SK-N-DZ (cell line): Measurements from ENCODE around the gene THYN1. TPM values are rescaled to one million over a fixed set of nuclear protein-coding genes. Genes with fewer than 3 reads are reported as not detected.
A peak's percentile ranks its signal among the peaks of the same experiment; 100 is the strongest.
"Not testable (repeated sequence)": the region's sequence is repeated elsewhere in the genome, so short reads cannot be mapped to it uniquely, and the experiment has no call there.

Source experiments
- DNase-seq: peaks from one replicate; pipeline ENCODE4 v3.0.0-alpha.2; 2015; ENCODE audit warnings: low spot score
- polyA plus RNA-seq, 2 experiments: library from polyadenylated mRNA; depleted of rRNA; stranded (reverse); fragments of >200 nt; gene quantifications; 2 replicates each; pipeline ENCODE4 v1.2.3, GENCODE V29; 2014

The THYN1 gene
- polyA plus RNA-seq (2014; cell fraction: cytosol; rRNA removed) = 83.2 and 96.3 TPM in 2 replicates
- polyA plus RNA-seq (2014; cell fraction: nucleus; rRNA removed) = 77.0 and 89.1 TPM in 2 replicates

DNA sequence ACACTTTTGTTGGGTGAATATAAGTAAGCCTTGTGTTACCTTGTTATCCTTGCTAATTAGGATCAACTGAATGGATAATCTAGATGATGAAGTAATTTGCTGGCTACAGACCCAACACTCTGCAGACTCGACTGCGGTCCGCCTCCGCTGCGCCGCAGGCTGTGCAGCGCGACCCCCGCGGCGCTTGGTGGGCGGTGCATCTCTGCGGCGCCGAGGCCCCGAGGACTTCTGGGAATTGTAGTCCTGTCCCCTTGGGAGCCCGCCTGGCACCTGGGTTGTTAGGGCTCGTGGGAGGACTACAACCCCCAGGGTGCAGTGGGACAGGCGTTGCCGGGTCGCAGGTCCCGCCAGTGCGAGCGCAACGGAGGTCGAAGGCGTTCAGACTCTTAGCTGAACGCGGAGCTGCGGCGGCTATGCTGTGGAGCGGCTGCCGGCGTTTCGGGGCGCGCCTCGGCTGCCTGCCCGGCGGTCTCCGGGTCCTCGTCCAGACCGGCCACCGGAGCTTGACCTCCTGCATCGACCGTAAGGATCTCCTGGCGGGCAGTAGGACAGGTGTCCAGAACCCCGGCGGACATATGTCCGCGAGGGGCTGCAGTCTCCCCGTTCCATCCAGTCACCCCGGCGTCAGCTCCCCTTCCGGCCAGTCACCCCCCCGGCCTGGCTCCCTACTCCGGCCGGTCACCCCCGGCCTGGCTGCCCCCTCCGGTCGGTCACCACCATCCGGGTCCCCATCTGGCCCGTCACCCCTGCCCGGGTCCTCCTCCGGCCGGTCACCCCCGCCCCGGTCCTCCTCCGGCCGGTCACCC, at the start of gene THYN1, which contains the start of gene ACAD8:
THYN1 (minus strand) TSS at position 165 of the 806 bp plus-strand sequence. CDS start 470 bp downstream, outside the sequence.
ACAD8 (plus strand) TSS at position 381 of the 806 bp plus-strand sequence; CDS start at position 414, 33 bp downstream.
- peak; percentile 91 for DNase-seq

DNA sequence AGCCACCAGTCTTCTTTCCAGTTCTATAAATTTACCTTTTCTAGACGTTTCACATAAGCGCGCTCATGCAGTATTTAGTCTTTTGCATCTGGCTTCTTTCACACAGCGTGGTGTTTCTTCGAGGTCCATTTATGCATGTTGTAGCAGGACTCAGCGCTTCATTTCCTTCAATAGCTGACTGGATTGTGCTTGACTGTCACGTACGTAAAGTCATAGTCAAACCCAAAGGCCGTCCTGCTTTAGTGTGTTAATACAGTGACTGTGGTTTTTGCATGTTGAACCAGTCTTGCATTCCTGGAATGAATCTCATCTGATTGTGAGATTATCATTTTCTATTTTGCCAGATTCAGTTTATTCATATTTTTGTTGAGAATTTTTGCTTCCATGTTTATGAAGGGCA, 41.5 kb upstream of the THYN1 start:
- DNase-seq = no peak

- DNase-seq = no peak
Observed at GRCh38 chr11:134293119-134294113, 40.3 kb upstream of the THYN1 start.

GRCh38 chr11:134292661-134293060, 39.5 kb upstream of the THYN1 start:
- DNase-seq = no peak

DNA sequence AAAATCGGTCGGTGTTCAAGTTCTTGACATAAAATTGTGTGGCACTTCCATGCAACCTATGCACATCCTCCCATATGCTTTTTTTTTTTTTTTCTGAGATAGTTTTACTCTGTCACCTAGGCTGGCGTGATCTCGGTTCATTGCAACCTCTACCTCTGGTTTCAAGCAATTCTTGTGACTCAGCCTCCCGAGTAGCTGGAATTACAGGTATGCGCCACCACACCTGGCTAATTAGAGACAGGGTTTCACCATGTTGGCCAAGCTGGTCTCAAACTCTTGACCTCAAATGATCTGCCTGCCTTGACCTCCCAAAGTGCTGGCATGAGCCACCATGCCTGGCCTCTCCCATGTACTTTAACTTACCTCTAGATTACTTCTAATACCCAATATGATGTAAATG, 38.0 kb upstream of the THYN1 start:
- DNase-seq = no peak

DNA sequence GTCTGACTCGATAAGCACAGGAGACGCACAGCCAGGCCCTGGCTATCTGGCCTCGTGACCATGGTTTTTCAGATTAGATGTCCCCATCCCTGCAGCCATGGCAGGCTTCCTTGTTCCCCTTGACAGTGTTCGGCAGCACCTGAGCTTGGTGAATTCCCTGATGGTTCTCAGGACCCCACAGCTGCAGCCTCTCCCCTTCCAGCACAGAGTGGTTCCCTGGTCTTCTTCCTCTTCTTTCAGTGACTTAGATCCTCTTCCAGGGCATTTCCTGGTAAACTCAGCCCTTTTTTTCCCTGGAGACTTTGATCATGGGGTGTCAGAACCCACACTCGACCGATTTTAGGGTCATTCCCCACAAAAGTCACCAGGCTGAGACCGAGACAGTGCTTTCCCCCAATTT, 37.5 kb upstream of the THYN1 start:
- DNase-seq = no peak

DNA sequence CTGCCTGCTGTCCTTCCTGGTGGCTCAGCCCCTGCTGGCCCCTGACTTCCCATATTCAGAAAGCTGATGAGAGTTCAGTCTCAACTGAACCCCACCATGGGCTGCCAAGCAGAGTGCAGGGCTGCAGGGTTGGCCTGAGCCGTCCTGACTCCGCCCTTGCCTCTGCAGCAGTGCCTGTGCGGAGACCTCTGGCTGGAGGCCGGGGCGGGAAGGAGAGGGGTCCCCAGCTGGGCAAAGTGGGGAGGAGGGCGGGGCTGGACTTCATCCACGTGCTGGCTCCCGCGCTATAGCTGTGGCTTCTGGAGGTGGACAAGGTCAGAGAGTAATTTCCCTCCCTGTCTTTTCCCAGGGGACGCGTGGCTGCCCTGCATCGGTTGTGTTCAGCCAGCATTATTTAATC, 36.6 kb upstream of the THYN1 start:
- no peak for DNase-seq

- DNase-seq = no peak
Observed at GRCh38 chr11:134289167-134289566, 36.0 kb upstream of the THYN1 start.

- DNase-seq = no peak
Observed at GRCh38 chr11:134288486-134288885, 35.3 kb upstream of the THYN1 start.

- no peak for DNase-seq
Observed at GRCh38 chr11:134287561-134287960, 34.4 kb upstream of the THYN1 start.

- DNase-seq = not testable (repeated sequence)
Observed at GRCh38 chr11:134284349-134284748, 31.2 kb upstream of the THYN1 start.

GRCh38 chr11:134283461-134284230, 30.5 kb upstream of the THYN1 start:
- no peak for DNase-seq

DNA sequence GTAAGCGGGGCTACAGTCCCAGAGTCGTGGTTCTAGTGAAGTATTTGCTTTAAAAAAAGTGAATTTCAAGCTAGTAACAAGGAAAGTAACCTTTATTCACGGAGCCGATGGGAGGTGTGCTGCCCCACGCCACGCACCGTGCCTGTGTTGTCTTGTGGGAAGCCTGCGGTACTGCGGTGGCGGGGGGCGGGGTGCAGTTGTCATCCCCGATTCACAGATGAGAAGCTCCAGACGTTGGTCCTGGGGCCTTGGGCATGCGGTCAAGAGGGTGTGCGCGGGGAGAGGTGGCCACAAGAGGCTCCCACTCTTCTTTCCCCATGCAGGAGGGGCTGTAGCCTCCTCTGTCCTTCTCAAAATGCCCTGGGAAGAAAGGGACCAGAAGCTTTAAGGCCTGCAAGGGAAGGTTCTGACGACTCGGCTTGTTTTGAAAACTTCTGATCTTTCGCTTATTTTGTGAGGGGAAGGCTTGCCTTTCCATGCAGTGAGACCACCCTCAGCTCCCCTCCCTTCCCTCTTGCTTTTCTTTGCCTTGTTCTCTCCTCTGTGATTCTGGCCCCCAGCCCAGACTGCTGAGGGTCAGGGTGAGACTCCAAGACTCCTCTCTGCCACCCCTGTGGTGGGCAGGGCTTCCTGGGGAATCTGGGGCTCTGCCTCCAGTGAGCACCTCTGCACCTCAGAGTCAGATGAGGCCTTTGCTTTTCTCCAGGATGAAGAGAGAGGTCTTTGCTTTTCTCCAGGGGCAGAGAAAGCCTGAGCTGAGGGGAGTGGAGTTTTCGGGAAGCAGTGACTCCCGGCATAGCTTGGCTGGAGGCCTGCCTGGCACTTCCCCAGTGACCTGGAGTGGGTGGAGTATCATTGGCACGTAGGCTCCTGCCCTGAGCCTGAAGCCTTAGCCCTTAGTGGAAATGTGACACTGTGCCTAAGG, 29.2 kb upstream of the THYN1 start:
- no peak for DNase-seq

DNA sequence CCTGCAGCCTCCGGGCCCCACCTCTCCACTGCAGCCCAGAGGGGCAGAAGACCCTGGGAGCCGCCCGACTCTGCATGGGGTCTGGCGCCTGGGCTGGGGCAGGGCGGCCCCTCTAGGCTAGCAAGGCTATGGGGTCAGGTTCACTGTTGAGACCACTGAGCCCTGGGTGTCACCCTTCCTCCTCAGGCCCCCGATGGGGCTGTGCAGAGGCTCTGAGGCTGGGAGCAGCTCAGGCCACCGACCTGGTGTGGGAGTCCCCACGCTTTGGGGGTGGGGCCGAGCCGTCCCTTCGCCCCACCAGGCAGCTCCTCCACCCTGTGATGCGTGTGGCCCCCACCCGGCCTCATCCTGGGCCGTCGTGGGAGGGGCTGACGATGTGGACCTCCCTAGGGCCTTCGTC, 28.5 kb upstream of the THYN1 start:
- DNase-seq = not testable (repeated sequence)

- no peak for DNase-seq
Observed at GRCh38 chr11:134278356-134278755, 25.2 kb upstream of the THYN1 start.

DNA sequence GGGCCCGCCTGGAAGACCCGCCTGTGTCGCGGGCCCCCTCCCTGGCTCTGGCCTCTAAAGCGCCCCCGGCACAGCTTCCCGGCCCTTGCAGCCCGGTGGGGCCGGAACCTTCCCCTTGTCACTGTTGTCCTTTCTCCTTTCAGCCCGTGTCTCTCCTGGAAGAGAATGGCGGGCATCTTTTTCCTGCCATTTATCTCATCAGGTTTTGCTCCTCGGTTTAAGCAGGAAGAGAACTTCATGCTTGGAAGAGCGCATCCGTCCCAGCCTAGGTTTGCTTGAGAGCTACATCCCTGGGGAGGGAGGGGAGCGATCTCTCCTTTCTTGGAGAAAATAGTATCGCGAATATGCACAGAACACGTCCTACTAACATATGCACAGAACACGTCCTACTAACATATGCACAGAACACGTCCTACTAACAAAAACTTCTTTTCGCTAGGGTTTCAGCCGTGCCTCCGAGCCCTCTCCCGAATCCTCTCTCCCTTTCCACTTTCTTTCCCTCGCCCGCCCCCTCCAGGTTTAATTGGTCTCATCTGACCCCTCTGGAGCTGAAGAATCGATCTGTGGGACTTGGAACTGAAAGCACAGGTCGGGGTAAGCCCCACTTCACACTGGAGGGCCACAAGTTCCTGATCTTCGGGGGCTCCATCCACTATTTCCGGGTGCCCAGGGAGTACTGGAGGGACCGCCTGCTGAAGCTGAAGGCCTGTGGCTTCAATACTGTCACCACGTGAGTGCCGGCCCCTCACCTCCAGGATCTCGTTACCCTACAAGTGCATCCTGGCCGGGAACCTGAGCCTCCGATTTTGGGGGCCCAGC, 24.2 kb upstream of the THYN1 start:
- DNase-seq = no peak

- DNase-seq = no peak
Observed at GRCh38 chr11:134276396-134277182, 23.4 kb upstream of the THYN1 start.
